Measurements from ENCODE around the gene DNAJB12.

DNA sequence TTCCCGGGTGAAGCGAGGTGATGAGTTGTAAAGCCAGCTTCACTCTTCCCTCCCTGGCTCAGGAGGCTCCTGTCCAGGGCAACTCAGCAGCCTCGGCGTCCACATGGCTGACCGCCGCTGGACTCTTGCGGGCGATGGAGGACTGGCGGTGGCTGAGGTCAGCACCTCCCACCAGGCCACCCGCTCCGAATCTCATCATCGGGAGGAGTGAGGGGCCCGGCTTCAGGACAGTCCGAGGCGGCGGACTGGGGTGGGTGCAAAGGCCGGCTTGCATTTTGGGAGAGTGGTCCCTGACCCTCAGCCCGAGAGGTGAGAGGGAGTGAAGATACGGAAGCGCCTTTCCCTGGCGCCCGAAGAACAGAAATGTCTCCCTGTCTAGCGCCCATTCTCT is 759 bp downstream of the DNAJB12 start:
- TF ChIP-seq, protein P1, sequence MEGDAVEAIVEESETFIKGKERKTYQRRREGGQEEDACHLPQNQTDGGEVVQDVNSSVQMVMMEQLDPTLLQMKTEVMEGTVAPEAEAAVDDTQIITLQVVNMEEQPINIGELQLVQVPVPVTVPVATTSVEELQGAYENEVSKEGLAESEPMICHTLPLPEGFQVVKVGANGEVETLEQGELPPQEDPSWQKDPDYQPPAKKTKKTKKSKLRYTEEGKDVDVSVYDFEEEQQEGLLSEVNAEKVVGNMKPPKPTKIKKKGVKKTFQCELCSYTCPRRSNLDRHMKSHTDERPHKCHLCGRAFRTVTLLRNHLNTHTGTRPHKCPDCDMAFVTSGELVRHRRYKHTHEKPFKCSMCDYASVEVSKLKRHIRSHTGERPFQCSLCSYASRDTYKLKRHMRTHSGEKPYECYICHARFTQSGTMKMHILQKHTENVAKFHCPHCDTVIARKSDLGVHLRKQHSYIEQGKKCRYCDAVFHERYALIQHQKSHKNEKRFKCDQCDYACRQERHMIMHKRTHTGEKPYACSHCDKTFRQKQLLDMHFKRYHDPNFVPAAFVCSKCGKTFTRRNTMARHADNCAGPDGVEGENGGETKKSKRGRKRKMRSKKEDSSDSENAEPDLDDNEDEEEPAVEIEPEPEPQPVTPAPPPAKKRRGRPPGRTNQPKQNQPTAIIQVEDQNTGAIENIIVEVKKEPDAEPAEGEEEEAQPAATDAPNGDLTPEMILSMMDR (IDR thresholded peaks at IDR 0.05): no peak
- no peak for TF ChIP-seq POLR2AphosphoS5 (IDR thresholded peaks at IDR 0.05; ENCODE audit: low read depth, low read length)
- peak; percentile 57; the same call in 1 of the 2 replicates for TF ChIP-seq SIN3A (IDR thresholded peaks at IDR 0.05; ENCODE audit: borderline replicate concordance, insufficient read depth, low read depth, low read length)
- TF ChIP-seq, protein P2, sequence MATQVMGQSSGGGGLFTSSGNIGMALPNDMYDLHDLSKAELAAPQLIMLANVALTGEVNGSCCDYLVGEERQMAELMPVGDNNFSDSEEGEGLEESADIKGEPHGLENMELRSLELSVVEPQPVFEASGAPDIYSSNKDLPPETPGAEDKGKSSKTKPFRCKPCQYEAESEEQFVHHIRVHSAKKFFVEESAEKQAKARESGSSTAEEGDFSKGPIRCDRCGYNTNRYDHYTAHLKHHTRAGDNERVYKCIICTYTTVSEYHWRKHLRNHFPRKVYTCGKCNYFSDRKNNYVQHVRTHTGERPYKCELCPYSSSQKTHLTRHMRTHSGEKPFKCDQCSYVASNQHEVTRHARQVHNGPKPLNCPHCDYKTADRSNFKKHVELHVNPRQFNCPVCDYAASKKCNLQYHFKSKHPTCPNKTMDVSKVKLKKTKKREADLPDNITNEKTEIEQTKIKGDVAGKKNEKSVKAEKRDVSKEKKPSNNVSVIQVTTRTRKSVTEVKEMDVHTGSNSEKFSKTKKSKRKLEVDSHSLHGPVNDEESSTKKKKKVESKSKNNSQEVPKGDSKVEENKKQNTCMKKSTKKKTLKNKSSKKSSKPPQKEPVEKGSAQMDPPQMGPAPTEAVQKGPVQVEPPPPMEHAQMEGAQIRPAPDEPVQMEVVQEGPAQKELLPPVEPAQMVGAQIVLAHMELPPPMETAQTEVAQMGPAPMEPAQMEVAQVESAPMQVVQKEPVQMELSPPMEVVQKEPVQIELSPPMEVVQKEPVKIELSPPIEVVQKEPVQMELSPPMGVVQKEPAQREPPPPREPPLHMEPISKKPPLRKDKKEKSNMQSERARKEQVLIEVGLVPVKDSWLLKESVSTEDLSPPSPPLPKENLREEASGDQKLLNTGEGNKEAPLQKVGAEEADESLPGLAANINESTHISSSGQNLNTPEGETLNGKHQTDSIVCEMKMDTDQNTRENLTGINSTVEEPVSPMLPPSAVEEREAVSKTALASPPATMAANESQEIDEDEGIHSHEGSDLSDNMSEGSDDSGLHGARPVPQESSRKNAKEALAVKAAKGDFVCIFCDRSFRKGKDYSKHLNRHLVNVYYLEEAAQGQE (IDR thresholded peaks at IDR 0.05; ENCODE audit: insufficient read depth in 1 of 2, low read depth in 2 of 2, low read length in 1 of 2): no peak
